Measurements from ENCODE around the gene DMTF1.

DNA sequence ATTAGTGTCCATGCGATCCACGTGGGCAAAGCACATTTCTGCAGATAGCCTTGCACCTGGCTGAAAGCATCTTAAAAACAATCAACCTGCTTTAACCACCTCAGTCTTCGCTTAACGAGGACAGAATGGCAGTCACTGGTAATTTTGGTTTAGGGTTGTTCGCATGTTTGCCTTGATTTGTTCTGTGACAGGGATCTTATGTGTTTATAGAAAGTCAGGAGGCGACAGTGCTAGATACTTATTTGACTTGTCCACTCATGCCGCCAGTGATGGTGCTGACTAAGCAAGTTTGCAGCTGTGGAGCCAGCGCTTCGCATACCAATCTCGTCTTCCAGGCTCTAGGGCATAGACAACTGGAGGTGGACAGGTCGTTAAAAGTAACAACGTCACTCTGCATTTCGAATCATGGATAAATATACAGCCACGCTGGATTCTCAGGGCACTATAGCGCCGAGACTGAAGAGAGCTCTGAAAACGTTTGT, 68.5 kb downstream of the DMTF1 start:
- TF ChIP-seq, protein P1, sequence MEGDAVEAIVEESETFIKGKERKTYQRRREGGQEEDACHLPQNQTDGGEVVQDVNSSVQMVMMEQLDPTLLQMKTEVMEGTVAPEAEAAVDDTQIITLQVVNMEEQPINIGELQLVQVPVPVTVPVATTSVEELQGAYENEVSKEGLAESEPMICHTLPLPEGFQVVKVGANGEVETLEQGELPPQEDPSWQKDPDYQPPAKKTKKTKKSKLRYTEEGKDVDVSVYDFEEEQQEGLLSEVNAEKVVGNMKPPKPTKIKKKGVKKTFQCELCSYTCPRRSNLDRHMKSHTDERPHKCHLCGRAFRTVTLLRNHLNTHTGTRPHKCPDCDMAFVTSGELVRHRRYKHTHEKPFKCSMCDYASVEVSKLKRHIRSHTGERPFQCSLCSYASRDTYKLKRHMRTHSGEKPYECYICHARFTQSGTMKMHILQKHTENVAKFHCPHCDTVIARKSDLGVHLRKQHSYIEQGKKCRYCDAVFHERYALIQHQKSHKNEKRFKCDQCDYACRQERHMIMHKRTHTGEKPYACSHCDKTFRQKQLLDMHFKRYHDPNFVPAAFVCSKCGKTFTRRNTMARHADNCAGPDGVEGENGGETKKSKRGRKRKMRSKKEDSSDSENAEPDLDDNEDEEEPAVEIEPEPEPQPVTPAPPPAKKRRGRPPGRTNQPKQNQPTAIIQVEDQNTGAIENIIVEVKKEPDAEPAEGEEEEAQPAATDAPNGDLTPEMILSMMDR (conservative IDR thresholded peaks at IDR 0.05; ENCODE audit: low read depth, low read length), result no peak
- peak; percentile 96 for TF ChIP-seq MAFK (IDR thresholded peaks at IDR 0.05; ENCODE audit: low read depth, low read length)
- no peak for TF ChIP-seq RAD21 (IDR thresholded peaks at IDR 0.05; ENCODE audit: low read length)
- no peak for TF ChIP-seq MAZ (IDR thresholded peaks at IDR 0.05; ENCODE audit: borderline replicate concordance, low read depth, low read length)
- no peak for TF ChIP-seq POLR2A (IDR thresholded peaks at IDR 0.05; ENCODE audit: low read depth, low read length)
- TF ChIP-seq CEBPB (IDR thresholded peaks at IDR 0.05; ENCODE audit: low read depth, low read length), result no peak
- TF ChIP-seq FOS (IDR thresholded peaks at IDR 0.05; ENCODE audit: low read depth, low read length), result no peak
- TF ChIP-seq RCOR1 (IDR thresholded peaks at IDR 0.05; ENCODE audit: insufficient replicate concordance, low read length), result no peak
- TF ChIP-seq, protein P2, sequence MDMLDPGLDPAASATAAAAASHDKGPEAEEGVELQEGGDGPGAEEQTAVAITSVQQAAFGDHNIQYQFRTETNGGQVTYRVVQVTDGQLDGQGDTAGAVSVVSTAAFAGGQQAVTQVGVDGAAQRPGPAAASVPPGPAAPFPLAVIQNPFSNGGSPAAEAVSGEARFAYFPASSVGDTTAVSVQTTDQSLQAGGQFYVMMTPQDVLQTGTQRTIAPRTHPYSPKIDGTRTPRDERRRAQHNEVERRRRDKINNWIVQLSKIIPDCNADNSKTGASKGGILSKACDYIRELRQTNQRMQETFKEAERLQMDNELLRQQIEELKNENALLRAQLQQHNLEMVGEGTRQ (IDR thresholded peaks at IDR 0.05; ENCODE audit: low read depth, low read length), result no peak; the same call in 1 of the 2 replicates

Measured in IMR-90 (cell line).